K562 (cell line): ENCODE measurements around the gene COP1. TPM values are rescaled to one million over a fixed set of nuclear protein-coding genes. Genes with fewer than 3 reads are reported as not detected.

Source experiments
- ATAC-seq: fragments of 200-7000 bp; cut with Tn5 transposase; 3 replicates; pipeline ENCODE4 v1.9.1; 2020; ENCODE audit warnings: moderate library complexity
- BruUV-seq: library from RNA; stranded (reverse); fragments of 400-500 nt; replicated peaks from 2 replicates; lab custom pipeline; 2021; lab: Mats Ljungman, UMichigan
- CTCF ChIA-PET: fragments of 300-600 bp; formaldehyde crosslinking; extraction: SDS; loops from one replicate; lab custom pipeline; 2021; ENCODE audit warnings: low intra/inter-chr PET ratio; lab: Yijun Ruan, JAX
- POLR2A ChIA-PET: fragments of 300-600, 350-650 bp; sonication (Branson Sonifier 250); formaldehyde crosslinking; extraction: SDS; loops from one replicate; lab custom pipeline; 2021; ENCODE audit warnings: antibody characterized with exemption, inconsistent platforms; lab: Yijun Ruan, JAX
- DNase-seq, 4 experiments: peaks; one replicate each; pipeline versions ENCODE4 v3.0.0 to v3.0.0-alpha.2; 2011 to 2018; ENCODE audit warnings: low spot score in 3 of 4, mixed read lengths in 3 of 4; ENCODE audit errors: extremely low read depth in 1 of 4
- FAIRE-seq: peaks from 2 replicates; lab custom pipeline; 2011; peaks lifted over from hg19 to GRCh38; lab: Jason Lieb, UNC
- H2AFZ ChIP-seq: 2 replicates; pipeline ENCODE4 v1.6.0; 2011; ENCODE audit warnings: low read depth, low read length, control low read depth, inconsistent platforms
- H3K27ac ChIP-seq: fragments of 200-600 bp; 3 replicates; pipeline ENCODE4 v1.8.0; 2011; ENCODE audit warnings: low read depth, mild to moderate bottlenecking, control low read depth, inconsistent platforms, low read length, moderate library complexity, mixed read lengths; ENCODE audit errors: extremely low read depth
- H3K27me3 ChIP-seq, 2 experiments: fragments of 300-600 bp in 1 of 2; 2 replicates in 1 of 2; 3 replicates in 1 of 2; pipeline versions ENCODE4 v1.6.0 to v1.8.0; 2011; ENCODE audit warnings: inconsistent platforms in 2 of 2, low read length in 2 of 2, mild to moderate bottlenecking in 1 of 2, mixed read lengths in 1 of 2, moderate library complexity in 1 of 2; ENCODE audit not compliant: control insufficient read depth in 2 of 2, insufficient read depth in 2 of 2
- H3K36me3 ChIP-seq: fragments of 300-600 bp; 3 replicates; pipeline ENCODE4 v1.8.0; 2011; ENCODE audit warnings: mild to moderate bottlenecking, low read length, inconsistent platforms; ENCODE audit not compliant: control insufficient read depth, insufficient read depth
- H3K4me1 ChIP-seq, 2 experiments: fragments of 200-600 bp in 1 of 2; replicated peaks in 1 of 2; 2 replicates in 1 of 2; 3 replicates in 1 of 2; pipeline versions ENCODE4 v1.5.1 to v1.8.0; 2011; ENCODE audit warnings: inconsistent platforms in 2 of 2, low read length in 2 of 2, mild to moderate bottlenecking in 1 of 2, mixed read lengths in 1 of 2, moderate library complexity in 1 of 2; ENCODE audit not compliant: control insufficient read depth in 2 of 2, insufficient read depth in 2 of 2
- H3K4me2 ChIP-seq: 2 replicates; pipeline ENCODE4 v1.6.1; 2011; ENCODE audit warnings: low read length, control low read depth, inconsistent platforms, mixed read lengths; ENCODE audit not compliant: insufficient read depth
- H3K4me3 ChIP-seq: fragments of 200-600 bp; sonication (generic), shearing (Covaris generic); 2 replicates; pipeline ENCODE4 v1.5.1; 2016; ENCODE audit warnings: control low read depth, inconsistent platforms
- H3K79me2 ChIP-seq: fragments of 200-600 bp; 3 replicates; pipeline ENCODE4 v1.8.0; 2011; ENCODE audit warnings: low read length, inconsistent platforms; ENCODE audit not compliant: control insufficient read depth, insufficient read depth
- H3K9ac ChIP-seq, 2 experiments: 2 replicates each; pipeline versions ENCODE4 v1.6.0 to v1.6.1; 2011; ENCODE audit warnings: low read depth in 2 of 2, low read length in 2 of 2, control low read depth in 1 of 2, inconsistent platforms in 1 of 2, mild to moderate bottlenecking in 1 of 2, mixed read lengths in 1 of 2; ENCODE audit not compliant: insufficient read depth in 1 of 2
- H3K9me1 ChIP-seq: one replicate; pipeline ENCODE4 v1.6.0; 2011; ENCODE audit warnings: inconsistent platforms, mild to moderate bottlenecking, low read length, moderate library complexity; ENCODE audit not compliant: control insufficient read depth, insufficient read depth
- H3K9me3 ChIP-seq: replicated peaks from 2 replicates; pipeline ENCODE4 v1.5.1; 2011; ENCODE audit warnings: low read depth, low read length, inconsistent platforms; ENCODE audit not compliant: control insufficient read depth, insufficient read depth
- H4K20me1 ChIP-seq: replicated peaks from 2 replicates; pipeline ENCODE4 v1.6.1; 2011; ENCODE audit warnings: low read length, inconsistent platforms, mixed read lengths; ENCODE audit not compliant: control insufficient read depth, insufficient read depth
- CBFB ChIP-seq: sonication (generic); formaldehyde crosslinking; IDR thresholded peaks from 2 replicates; pipeline ENCODE4 v1.4.0; 2020; ENCODE audit warnings: mild to moderate bottlenecking, missing genetic modification reagents
- KDM4B ChIP-seq, 2 experiments: fragments of 450-650 bp in 1 of 2; sonication (generic) in 1 of 2; IDR thresholded peaks; 2 replicates each; pipeline ENCODE4 v1.6.1; 2016 to 2017; ENCODE audit warnings: borderline replicate concordance in 2 of 2, antibody characterized with exemption in 1 of 2, low read depth in 1 of 2, mild to moderate bottlenecking in 1 of 2
- MEF2D ChIP-seq: conservative IDR thresholded peaks from 2 replicates; pipeline ENCODE4 v1.6.1; 2016; ENCODE audit warnings: low read depth, missing genetic modification characterization, missing compliant biosample characterization
- TAF7 ChIP-seq: fragments of 450-650 bp; IDR thresholded peaks from 2 replicates; pipeline ENCODE4 v1.6.1; 2016; ENCODE audit warnings: missing genetic modification characterization, missing compliant biosample characterization
- TAL1 ChIP-seq: fragments of 450-650 bp; IDR thresholded peaks from 2 replicates; pipeline ENCODE4 v1.6.1; 2016; ENCODE audit warnings: mild to moderate bottlenecking
- TGIF2 ChIP-seq: sonication (generic); formaldehyde crosslinking; IDR thresholded peaks from 2 replicates; pipeline ENCODE4 v1.8.1; 2022; ENCODE audit warnings: mild to moderate bottlenecking, missing genetic modification reagents, moderate library complexity
- ZC3H11A ChIP-seq: IDR thresholded peaks from 2 replicates; pipeline ENCODE4 v1.6.1; 2012; ENCODE audit warnings: low read depth, low read length, improper control_type of control experiment
- WGBS: fragments of 100-300 bp; shearing (Covaris generic); methylation state at CpG from one replicate; pipeline ENCODE4 v1.1.6; 2016; ENCODE audit warnings: low coverage, mixed read lengths; ENCODE audit not compliant: insufficient coverage; ENCODE audit errors: missing lambda C conversion rate; 5-methylcytosine and 5-hydroxymethylcytosine counted together
- in situ Hi-C: fragments of 300-500 bp; cut with MboI; formaldehyde crosslinking; loops from 4 replicates; pipeline ENCODE4 v1.15.0; 2018; ENCODE audit warnings: inconsistent platforms, mixed read lengths
- intact Hi-C: fragments of 100-400 bp; cut with micrococcal nuclease; formaldehyde crosslinking; loops from 2 replicates; pipeline ENCODE4 v1.14.2; 2022
- polyA plus RNA-seq, 8 experiments: library from polyadenylated mRNA; depleted of rRNA in 4 of 8; stranded (reverse) in 5 of 8; unstranded in 3 of 8; fragments of >200 nt; fragmentation: Nextera tagmentation in 2 of 8; fragmentation: Illumina TruSeq in 1 of 8; extraction: Ambion mirVana in 2 of 8; extraction: Trizol in 1 of 8; gene quantifications; 2 replicates each; pipeline versions ENCODE4 v1.2.1 to v1.2.3, GENCODE V29; 2011 to 2014; ENCODE audit warnings: inconsistent platforms in 1 of 8, missing spikeins in 1 of 8
- total RNA-seq, 7 experiments: library from RNA; depleted of rRNA in 6 of 7; stranded (reverse); fragments of >200 nt in 6 of 7; fragmentation: Illumina TruSeq in 2 of 7; extraction: Trizol in 2 of 7; gene quantifications; 2 replicates each; pipeline versions ENCODE4 v1.2.1 to v1.2.3, GENCODE V29; 2011 to 2021; ENCODE audit warnings: low replicate concordance in 1 of 7
- TF ChIP-seq, protein P1 (sequence below), 2 experiments: fragments of 200-800 bp in 1 of 2; sonication (Bioruptor generic) in 1 of 2; sonication (generic) in 1 of 2; formaldehyde crosslinking in 1 of 2; IDR thresholded peaks in 1 of 2; conservative IDR thresholded peaks in 1 of 2; 2 replicates each; pipeline versions ENCODE4 v1.5.0 to v1.6.1; 2016 to 2020; ENCODE audit warnings: missing compliant biosample characterization in 1 of 2, missing genetic modification characterization in 1 of 2, missing genetic modification reagents in 1 of 2
- TF ChIP-seq, protein P2 (sequence below): fragments of 450-650 bp; IDR thresholded peaks from 2 replicates; pipeline ENCODE4 v1.6.1; 2017; ENCODE audit warnings: mild to moderate bottlenecking, moderate library complexity
- TF ChIP-seq, protein P3 (sequence below): fragments of 250-450 bp; sonication (Bioruptor Pico); IDR thresholded peaks from 2 replicates; pipeline ENCODE4 v1.9.0; 2021; ENCODE audit warnings: mild to moderate bottlenecking
- TF ChIP-seq, protein P4 (sequence below): fragments of 250-450 bp; sonication (Bioruptor Pico); IDR thresholded peaks from 2 replicates; pipeline ENCODE4 v1.4.0; 2020; ENCODE audit warnings: borderline replicate concordance
- TF ChIP-seq, protein P5 (sequence below): fragments of 250-450 bp; sonication (Bioruptor Pico); IDR thresholded peaks from 2 replicates; pipeline ENCODE4 v1.8.0; 2022; ENCODE audit warnings: moderate library complexity, mild to moderate bottlenecking, inconsistent platforms
- TF ChIP-seq, protein P6 (sequence below): sonication (generic); formaldehyde crosslinking; IDR thresholded peaks from 2 replicates; pipeline ENCODE4 v1.8.0; 2022; ENCODE audit warnings: mild to moderate bottlenecking, missing genetic modification reagents

COP1 gene
- total and polyA plus RNA-seq, 9 of the 15 experiments (the other 6 are each of a cell fraction or from before 2014, with no cell fraction given), result 25.8 to 77.7 (median 58.6) TPM

DNA sequence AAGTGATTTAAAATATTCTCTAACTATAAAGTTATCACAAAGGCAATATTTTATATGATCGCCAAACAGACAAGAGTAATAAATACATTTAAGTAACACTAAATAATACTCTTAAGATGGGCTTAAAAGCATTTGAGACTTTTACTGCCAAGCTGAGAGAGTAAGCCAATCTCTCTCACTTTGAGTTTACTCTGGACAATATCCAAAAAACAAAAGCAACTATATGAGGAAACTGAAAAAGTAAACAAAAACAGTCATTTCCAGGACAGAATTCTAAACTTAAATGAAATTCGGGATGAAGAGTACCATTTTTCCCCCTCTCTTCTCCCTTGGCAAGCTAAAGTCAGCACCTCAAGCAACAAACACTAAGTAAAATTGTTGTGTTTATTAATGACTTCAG lies 173.2 kb downstream of the COP1 start (continued):
- TF ChIP-seq, protein P1, sequence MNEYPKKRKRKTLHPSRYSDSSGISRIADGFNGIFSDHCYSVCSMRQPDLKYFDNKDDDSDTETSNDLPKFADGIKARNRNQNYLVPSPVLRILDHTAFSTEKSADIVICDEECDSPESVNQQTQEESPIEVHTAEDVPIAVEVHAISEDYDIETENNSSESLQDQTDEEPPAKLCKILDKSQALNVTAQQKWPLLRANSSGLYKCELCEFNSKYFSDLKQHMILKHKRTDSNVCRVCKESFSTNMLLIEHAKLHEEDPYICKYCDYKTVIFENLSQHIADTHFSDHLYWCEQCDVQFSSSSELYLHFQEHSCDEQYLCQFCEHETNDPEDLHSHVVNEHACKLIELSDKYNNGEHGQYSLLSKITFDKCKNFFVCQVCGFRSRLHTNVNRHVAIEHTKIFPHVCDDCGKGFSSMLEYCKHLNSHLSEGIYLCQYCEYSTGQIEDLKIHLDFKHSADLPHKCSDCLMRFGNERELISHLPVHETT (CRISPR knock-in tag; conservative IDR thresholded peaks at IDR 0.05 in 1 of 2, IDR thresholded peaks at IDR 0.05 in 1 of 2), result no peak
- TF ChIP-seq MEF2D (tag), result no peak
- no peak for TF ChIP-seq TGIF2
- TF ChIP-seq, protein P2, sequence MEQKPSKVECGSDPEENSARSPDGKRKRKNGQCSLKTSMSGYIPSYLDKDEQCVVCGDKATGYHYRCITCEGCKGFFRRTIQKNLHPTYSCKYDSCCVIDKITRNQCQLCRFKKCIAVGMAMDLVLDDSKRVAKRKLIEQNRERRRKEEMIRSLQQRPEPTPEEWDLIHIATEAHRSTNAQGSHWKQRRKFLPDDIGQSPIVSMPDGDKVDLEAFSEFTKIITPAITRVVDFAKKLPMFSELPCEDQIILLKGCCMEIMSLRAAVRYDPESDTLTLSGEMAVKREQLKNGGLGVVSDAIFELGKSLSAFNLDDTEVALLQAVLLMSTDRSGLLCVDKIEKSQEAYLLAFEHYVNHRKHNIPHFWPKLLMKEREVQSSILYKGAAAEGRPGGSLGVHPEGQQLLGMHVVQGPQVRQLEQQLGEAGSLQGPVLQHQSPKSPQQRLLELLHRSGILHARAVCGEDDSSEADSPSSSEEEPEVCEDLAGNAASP, result no peak
- TF ChIP-seq, protein P3, sequence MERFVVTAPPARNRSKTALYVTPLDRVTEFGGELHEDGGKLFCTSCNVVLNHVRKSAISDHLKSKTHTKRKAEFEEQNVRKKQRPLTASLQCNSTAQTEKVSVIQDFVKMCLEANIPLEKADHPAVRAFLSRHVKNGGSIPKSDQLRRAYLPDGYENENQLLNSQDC (CRISPR knock-in tag), result no peak

DNA sequence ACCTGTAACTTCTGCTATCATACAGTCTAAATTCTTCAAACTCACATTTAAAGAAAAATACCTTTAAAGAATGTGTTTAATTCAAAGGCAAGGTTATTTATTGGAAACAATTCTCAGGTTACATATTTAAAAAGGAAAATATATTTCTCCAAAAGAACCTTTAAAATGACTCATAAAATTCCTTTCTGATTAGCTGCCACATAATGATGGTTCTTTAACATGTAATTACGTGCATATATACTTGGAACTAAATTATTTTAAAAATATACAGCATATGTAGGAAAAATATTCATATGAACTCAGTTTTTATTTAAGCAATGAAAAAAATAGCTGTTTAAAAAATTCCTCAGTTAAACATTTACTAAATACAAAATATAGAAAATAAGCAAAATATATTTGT lies 173.6 kb downstream of the COP1 start:
- WGBS, result 84% methylated on average over 1 of the region's 1 CpG

More for the DNA sequence above, 173.6 kb downstream of the COP1 start:
- Histone ChIP-seq H3K79me2 (no peaks in the 10 kb centered on the region), H4K20me1 (no peaks in the 10 kb centered on the region), H3K36me3 (peaks cover 11% of the 10 kb centered on the region; the same call in 1 of the 3 replicates), H3K9me3 (no peaks in the 10 kb centered on the region), H3K4me3 (no peak overlapping the region), H3K4me1 (no peaks in the 10 kb centered on the region), H3K27ac (no peak overlapping the region), H2AFZ (no peak overlapping the region), H3K9ac (no peak overlapping the region), H3K4me2 (no peak overlapping the region), H3K9me1 (no peaks in the 10 kb centered on the region)
- ChIA-PET CTCF (no interaction called here), POLR2A (interaction anchor here (0.7 kb wide), 1 partner anchor 13 kb away, joined by 3 read pairs; no protein-coding TSS in a partner anchor)
- FAIRE-seq (no peak), ATAC-seq (no peak), DNase-seq (no peak)
- in situ Hi-C loops, result no loop called here
- BruUV-seq, result no TSS peak
- intact Hi-C loops, result no loop called here
- TF ChIP-seq CBFB, result no peak
- TF ChIP-seq TAF7 (tag), result no peak
- TF ChIP-seq, protein P4, sequence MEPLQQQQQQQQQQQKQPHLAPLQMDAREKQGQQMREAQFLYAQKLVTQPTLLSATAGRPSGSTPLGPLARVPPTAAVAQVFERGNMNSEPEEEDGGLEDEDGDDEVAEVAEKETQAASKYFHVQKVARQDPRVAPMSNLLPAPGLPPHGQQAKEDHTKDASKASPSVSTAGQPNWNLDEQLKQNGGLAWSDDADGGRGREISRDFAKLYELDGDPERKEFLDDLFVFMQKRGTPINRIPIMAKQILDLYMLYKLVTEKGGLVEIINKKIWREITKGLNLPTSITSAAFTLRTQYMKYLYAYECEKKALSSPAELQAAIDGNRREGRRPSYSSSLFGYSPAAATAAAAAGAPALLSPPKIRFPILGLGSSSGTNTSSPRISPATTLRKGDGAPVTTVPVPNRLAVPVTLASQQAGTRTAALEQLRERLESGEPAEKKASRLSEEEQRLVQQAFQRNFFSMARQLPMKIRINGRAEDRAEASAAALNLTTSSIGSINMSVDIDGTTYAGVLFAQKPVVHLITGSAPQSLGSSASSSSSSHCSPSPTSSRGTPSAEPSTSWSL (CRISPR knock-in tag), result no peak
- TF ChIP-seq, protein P5, sequence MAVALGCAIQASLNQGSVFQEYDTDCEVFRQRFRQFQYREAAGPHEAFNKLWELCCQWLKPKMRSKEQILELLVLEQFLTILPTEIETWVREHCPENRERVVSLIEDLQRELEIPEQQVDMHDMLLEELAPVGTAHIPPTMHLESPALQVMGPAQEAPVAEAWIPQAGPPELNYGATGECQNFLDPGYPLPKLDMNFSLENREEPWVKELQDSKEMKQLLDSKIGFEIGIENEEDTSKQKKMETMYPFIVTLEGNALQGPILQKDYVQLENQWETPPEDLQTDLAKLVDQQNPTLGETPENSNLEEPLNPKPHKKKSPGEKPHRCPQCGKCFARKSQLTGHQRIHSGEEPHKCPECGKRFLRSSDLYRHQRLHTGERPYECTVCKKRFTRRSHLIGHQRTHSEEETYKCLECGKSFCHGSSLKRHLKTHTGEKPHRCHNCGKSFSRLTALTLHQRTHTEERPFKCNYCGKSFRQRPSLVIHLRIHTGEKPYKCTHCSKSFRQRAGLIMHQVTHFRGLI (CRISPR knock-in tag), result no peak
- TF ChIP-seq TAL1, result no peak
- TF ChIP-seq KDM4B (IDR thresholded peaks at IDR 0.05; ENCODE audit: borderline replicate concordance in 2 of 2, low read depth in 1 of 2), result no peak
- TF ChIP-seq, protein P6, sequence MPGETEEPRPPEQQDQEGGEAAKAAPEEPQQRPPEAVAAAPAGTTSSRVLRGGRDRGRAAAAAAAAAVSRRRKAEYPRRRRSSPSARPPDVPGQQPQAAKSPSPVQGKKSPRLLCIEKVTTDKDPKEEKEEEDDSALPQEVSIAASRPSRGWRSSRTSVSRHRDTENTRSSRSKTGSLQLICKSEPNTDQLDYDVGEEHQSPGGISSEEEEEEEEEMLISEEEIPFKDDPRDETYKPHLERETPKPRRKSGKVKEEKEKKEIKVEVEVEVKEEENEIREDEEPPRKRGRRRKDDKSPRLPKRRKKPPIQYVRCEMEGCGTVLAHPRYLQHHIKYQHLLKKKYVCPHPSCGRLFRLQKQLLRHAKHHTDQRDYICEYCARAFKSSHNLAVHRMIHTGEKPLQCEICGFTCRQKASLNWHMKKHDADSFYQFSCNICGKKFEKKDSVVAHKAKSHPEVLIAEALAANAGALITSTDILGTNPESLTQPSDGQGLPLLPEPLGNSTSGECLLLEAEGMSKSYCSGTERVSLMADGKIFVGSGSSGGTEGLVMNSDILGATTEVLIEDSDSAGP (CRISPR knock-in tag), result no peak
- no peak for TF ChIP-seq ZC3H11A
- TF ChIP-seq, all 486 proteins: peak for 0
- no peaks in the 10 kb centered on the region for H3K27me3 ChIP-seq
